GM19099 (cell line): ENCODE results near the gene OR2V2.

ENCODE experiments used
- POLR2A ChIP-seq: IDR thresholded peaks from 3 replicates; pipeline ENCODE4 v1.6.1; 2011; ENCODE audit warnings: low read depth; ENCODE audit not compliant: insufficient read length; ENCODE audit errors: extremely low read depth

The OR2V2 gene

GRCh38 chr5:181164076-181164952 lies 16.9 kb downstream of the OR2V2 start:
- TF ChIP-seq POLR2A: no peak

DNA sequence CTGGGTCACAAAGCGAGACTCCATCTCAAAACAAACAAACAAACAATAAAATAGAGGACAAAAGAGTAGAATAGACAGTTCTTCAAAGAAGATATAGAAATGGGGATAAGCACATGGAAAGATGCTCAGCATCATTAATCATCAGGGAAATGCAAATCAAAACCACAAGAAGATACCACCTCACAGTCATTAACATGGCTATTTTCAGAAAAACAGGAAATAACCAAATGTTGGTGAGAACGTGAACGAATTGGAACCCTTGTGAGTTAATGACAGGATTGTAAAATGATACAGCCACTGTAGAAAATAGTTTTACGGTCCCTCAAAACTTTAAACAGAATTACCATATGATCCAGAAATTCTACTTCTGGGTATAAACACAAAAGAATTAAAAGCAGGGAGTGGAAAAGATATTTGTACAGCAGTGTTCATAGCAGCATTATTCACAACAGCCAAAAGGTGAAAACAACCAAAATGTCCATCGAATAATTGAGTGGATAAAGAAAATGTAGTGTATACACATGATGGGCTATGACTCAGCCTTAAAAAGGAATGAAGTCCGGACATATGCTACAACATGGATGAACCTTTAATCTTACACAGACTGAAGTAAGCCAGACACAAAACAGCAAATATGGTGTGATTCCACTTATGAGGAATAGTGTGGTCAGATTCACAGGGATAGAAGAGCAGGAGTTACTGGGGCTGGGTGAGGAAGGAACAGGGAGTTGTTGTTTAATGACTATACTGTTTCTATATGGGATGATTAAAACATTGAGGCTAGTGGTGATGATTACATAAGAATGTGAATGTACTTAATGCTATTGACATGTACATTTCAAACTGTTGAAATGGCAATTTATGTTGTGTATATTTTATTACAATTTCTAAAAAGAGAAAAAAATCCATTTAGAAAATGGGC lies 19.7 kb downstream of the OR2V2 start:
- TF ChIP-seq POLR2A: no peak

- TF ChIP-seq POLR2A: no peak
These were observed 20.6 kb downstream of the OR2V2 start for GRCh38 chr5:181167814-181168488.

- TF ChIP-seq POLR2A: no peak
These were observed 21.3 kb downstream of the OR2V2 start for GRCh38 chr5:181168595-181169118.

DNA sequence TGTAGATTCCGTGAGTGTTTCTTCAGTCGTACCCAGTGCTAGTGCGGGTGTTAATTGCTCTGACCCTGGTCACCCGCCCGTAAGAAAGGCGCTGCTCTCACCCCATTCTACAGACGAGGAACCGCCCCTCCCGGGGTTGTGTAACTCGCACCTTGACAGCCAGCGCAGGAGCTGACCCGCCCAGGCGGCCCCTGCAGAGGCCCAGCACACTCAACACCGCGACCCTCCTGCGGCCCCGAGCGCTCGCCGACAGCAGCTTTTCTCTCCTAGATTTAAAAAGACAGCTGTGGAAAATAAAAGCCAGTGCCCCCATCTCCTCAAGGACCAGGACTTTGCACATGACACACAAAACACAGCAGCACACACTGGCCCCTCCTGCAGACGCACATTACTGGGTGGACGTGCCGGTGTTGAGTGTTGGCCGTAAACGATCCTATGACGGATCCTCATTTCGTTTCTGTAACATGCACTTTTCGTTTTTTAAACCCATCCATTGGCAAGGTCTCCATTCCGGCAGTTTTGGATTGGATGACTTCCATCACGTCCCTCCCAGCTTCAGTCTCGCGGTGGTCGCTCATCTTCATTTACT lies 22.9 kb downstream of the OR2V2 start:
- TF ChIP-seq POLR2A: no peak

- TF ChIP-seq POLR2A: no peak
These were observed 23.6 kb downstream of the OR2V2 start for GRCh38 chr5:181170996-181171395.

DNA sequence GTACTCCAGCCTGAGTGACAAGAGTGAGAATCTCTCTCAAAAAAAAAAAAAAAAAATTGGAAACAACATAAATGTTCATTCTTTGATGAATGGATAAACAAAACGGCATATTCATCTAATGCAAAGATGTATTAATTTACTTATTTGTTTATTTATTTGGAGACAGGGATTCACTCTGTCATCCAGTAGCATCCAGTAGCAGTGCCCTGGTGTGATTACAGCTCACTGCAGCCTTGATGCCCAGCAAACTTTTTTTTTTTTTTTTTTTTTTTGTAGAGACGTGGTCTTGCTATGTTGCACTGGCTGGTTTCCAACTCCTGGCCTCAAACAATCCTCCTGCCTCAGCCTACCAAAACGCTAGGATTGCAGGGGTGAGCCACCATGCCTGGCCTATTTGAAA lies 24.4 kb downstream of the OR2V2 start:
- no peak for TF ChIP-seq POLR2A

DNA sequence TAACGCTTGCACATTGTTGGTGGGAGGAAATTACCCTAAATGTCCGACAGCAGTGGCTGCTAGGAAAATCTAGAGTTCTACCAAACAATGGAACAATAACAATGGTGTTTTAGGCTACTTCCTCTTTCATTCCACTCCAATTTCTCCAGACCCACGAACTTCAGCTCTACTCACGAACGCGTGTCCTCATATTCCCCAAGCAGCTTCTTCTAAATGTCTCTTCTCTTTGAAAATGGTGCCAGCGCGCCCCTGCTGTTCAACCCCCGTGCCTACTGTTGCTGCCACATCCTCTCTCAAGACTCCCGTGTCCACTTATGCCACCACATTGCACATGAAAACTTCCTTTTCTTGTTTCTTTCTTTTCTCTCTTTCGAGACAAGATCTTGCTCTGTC lies 25.6 kb downstream of the OR2V2 start:
- no peak for TF ChIP-seq POLR2A

- no peak for TF ChIP-seq POLR2A
These were observed 26.3 kb downstream of the OR2V2 start for GRCh38 chr5:181173420-181174342.

GRCh38 chr5:181176254-181176952 lies 29.0 kb downstream of the OR2V2 start:
- TF ChIP-seq POLR2A: no peak

DNA sequence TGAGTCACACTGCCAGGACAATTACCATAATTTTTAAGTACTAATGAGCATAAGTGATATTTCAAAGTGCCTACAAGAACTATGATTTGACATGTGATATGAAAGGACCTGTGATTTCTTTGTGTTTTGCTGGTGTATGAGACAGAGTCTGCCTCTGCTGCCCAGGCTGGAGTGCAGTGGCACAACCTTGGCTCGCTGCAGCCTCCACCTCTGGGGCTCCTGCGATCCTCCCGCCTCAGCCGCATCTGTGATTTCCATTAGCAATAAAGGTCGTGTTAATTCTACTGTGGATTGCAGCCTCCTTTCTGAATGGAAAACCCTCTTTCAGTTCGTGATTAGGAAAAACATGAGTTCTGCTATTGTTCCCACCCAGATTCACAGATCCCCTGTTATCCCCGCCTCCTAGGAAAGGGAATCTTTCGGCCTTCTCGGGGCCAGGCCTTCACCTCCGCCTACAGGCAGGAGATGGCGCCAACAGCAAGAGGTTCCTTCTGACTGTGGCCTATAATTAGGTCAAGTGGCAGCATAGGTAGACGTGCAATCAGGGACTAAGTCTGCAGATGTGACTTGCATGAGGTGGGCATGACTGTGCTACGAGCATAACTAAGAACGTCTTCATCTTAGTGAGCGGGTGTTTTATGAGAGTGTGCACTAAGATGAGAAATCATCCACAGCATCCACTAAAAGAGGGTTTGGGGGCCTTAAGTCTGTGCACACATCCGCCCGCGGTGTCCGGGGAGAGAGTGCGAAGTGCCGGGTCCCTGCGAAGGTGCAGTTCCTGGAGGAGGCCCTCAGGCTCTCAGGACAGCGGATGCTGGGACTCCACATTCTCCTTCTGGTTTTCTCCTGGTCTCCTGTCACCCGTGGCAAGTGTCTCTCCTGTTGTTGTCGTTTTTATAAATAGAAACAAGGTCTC lies 34.5 kb downstream of the OR2V2 start:
- TF ChIP-seq POLR2A: no peak

- TF ChIP-seq POLR2A: no peak
These were observed 35.3 kb downstream of the OR2V2 start for GRCh38 chr5:181182651-181183050.

DNA sequence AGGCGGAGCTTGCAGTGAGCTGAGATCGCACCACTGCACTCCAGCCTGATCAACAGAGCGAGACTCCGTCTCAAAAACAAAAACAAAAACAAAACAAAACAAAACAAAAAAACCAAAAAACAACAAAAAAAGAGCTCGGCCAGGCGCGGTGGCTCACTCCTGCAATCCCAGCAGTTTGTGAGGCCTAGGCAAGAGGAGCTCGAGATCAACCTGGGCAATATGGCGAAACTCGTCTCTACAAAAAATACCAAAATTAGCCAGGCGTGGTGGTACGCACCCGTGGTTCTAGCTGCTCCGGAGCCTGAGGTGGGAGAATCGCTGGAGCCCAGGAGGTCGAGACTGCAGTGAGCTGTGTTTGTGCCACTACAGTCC lies 37.4 kb downstream of the OR2V2 start:
- TF ChIP-seq POLR2A: no peak

DNA sequence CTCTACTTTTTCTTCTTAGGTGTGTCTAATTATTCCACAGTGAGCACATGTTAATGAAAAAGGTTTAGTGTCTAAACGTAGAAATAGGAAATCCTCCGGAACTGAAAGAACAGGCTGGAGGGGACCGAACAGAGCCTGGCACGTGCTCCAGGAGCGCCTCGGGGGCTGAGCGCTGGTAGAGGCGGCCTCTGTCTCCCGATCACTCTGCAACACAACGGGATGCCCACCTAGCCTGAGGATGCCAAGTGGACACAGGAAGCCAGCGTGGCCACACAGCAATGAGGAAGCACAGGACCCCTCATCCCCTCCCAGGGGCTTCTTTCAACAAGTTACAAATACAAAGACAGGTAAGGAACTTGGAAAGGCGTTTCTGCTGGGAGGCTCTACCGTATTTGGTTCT lies 38.2 kb downstream of the OR2V2 start:
- no peak for TF ChIP-seq POLR2A
